Mesenteric fat pad (tissue), 1 donor: ENCODE data around the gene TMEM163. TPM values are rescaled to one million over a fixed set of nuclear protein-coding genes. Genes with fewer than 3 reads are reported as not detected.
"Not testable (repeated sequence)": the region's sequence is repeated elsewhere in the genome, so short reads cannot be mapped to it uniquely, and the experiment has no call there.

Experiments used
- DNase-seq: peaks from one replicate; pipeline ENCODE4 v3.0.0-alpha.2; 2020; ENCODE audit warnings: low spot score
- total RNA-seq: library from RNA; stranded (reverse); fragmentation: NEBNext Ultra II Directional; extraction: Animal tissue kit (Norgen Biotek cat#: 25700); gene quantifications from one replicate; pipeline ENCODE4 v1.2.1, GENCODE V29; 2021
- donor health status: DM: yes; HTN: yes; CAD: no.

TMEM163 gene
- total RNA-seq, 1 donor from 2014 or later = 1.9 TPM

DNA sequence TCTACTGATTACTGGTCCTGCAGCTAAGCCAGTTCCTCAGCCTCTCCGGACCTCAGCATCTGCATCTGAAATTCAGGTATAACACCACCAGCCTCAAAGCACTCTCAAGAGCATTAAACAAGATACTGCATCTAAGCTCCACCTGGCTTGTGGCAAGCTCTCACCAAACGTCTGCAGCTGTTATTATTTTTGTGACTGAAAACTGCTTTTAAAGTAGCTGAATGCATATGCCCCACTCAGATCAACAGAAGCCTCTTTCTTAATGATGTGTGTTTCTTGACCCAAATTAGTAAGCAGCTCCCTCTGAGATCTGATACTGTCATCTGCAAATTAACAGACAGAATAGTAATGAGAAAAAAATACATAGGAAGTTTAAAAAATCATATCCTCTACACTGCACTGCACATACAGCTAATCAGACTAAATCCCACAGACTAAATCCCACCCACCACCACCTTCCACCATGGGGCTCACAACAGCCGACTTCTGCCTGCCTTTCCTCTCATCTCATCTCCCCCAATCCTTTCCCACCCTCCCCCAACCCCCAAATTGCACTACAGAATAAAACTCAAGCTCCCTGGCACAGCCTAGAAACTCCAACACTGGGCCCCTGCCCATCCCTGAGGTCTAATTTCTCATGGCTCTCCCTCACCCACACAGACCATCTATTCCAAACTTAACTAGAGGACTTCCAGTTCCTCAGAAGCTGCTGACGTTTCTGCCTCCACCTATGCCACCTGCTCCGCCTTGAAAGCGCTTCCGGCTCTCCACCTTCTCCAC is 52.9 kb downstream of the TMEM163 start:
- DNase-seq = no peak

DNA sequence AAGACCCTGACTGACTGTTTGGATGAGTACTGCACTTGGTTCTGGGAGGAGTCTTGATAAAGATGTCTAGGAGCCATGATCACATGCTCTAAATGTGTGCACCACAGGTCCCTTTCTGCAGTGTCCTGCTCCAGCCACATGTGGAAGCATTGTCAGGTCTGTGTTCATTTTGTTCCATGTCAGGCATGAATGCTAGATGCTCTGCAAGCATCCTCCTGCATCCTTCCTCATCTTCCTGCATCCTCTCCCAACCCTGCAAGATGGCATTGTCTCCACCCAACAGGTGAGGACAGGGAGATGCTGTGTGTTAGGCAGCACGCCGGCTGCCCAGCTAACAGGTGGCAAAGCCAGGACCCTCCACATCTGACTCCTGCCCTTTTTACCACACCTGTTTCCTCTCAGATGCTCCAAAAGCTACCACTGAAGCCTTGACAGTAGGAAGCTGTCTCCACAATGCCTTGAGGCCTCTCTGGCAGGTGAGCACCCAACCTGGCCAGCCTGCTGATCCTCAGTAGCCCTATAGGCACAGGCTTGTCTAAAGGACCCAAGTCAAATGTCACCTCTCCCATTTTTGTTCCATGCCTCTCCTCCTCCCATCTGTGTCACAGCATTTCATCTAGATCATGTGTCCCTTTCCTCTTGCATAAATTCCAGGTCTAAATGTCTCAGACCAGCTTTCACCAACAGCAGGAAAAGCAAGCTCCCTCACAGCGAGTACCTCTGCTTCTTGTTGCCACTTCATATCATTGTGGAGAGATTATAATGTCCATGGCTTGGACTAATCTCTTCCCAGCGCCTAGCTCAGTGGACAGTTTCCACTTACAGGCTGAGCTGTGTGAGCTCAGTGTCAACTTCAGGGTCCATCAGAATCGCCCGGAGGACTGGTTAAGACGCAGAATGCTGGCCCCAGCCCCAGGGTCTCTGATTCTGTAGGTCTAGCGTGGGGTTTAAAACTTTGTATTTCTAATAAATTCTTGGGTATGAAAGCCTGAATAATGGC is 55.0 kb downstream of the TMEM163 start:
- DNase-seq = peak; percentile 62

DNA sequence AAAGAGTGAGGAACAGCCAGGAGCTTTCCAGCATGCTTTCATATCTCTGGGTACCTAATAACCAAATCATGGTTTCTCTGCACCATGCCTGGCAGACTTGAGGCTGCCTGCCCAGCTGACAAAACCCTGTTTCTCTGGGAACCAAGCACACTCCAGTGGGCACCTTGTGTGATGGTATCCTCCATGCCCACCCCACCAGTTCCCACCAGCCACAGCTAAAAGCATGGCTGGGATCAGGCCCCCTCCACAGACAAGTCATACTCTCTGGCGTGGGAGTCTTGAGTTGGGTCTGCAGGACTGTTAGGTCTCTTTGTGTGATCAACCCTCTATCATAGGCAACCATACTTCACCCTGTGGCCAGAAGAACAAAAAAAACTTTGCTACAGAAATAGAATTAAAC is 56.0 kb downstream of the TMEM163 start:
- no peak for DNase-seq

DNA sequence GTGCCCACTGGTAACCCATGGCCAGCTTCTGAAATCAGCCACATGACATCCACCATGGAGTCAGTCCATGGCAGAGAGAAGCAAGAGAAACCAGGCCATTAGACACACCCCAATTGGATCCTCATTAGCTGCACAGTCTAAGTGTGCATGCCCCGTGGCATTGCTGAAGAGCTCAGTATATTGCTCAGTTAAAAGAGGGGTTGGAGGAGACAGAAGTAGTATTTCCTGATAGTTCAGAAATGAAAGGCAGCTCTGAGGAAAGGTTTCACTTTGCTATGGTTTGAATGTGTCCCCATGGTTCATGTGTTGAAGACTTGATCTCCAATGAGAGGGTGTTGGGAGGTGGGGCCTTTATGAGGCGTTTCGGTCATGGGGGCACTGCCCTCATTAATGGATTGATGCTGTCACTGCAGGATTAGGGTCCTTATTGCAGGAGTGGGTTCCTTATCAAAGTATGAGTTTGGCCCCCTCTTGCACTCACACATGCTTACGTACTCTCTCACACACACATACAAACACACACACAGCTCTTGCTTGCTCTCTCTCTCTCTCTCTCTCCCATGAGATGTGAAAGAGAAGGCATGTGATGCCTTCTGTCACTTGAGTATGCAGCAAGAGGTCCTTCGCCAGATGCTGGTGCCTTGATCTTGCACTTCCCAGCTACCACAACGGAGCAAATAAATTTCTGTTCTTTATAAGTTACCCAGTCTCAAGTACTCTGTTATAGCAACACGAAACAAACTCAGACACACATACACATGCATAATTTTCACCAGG is 58.0 kb downstream of the TMEM163 start:
- DNase-seq = no peak

DNA sequence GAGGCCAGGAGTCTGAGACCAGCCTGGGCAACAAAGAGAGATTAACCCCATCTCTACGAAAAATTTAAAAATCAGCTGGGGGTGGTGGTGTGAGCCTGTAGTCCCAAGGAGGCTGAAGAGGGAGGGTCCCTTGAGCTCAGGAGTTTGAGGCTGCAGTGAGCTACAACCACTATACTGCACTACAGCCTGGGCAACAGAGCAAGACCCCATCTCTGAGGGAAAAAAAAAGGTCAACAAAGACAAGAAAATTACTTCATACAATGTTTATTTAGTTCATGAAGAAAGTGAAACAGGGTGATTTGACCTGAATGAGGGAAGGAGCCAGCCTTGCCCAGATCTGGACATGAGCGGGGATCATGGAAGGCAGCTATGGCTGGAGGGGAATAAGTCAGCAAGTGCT is 59.1 kb downstream of the TMEM163 start:
- DNase-seq = no peak

DNA sequence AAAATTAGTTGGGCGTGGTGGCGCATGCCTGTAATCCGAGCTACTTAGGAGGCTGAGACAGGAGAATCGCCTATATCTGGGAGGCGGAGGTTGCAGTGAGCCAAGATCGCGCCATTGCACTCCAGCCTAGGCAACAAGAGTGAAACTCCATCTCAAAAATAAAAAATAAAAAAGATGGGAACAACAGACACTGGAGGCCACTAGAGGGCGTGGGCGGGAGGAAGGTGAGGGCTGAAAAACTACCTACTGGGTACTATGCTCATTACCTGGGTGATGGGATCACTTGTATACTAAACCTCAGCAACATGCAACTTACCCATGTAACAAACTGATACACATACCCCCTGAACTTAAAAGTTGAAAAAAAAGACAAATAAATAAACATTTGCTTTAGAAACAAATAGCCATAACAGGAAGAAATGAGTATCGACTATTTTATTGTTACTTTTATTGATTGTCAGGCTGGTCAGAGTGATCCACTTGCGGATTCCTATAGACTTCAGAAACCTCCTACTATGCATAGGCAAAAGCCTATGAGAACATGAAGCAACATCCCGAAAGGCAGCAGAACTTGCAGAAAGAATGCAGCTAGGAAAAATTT is 61.0 kb downstream of the TMEM163 start:
- DNase-seq = no peak

DNA sequence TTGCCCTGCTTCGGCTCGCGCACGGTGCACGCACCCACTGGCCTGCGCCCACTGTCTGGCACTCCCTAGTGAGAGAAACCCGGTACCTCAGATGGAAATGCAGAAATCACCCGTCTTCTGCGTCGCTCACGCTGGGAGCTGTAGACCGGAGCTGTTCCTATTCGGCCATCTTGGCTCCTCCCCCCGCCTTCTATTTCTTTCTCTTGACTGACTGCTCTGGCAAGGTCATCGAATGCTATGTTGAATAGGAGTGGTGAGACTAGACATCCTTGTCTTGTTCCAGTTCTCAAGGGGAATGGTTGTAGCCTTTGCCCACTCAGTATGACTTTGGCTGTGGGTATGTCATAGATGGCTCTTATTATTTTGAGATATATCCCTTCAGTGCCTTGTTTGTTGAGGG is 62.4 kb downstream of the TMEM163 start:
- DNase-seq = not testable (repeated sequence)

DNA sequence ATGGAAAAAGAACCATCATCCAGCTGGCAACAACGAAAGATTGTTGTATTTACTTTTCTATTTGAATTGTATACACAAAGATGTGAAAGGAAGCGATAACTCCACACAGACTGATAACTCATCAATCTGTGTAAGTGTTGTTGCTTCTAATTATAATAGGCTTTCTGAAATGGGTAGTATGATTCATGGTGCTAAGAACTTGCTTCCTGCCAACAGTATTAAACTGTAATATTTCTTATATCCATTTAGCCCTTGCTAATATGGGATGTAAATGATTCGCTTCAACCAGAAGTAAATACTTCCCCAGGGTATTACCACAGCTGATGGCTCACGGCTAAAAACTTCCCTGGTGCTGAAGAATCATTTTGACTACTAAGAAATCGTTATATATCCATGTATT is 70.2 kb downstream of the TMEM163 start:
- DNase-seq = no peak

DNA sequence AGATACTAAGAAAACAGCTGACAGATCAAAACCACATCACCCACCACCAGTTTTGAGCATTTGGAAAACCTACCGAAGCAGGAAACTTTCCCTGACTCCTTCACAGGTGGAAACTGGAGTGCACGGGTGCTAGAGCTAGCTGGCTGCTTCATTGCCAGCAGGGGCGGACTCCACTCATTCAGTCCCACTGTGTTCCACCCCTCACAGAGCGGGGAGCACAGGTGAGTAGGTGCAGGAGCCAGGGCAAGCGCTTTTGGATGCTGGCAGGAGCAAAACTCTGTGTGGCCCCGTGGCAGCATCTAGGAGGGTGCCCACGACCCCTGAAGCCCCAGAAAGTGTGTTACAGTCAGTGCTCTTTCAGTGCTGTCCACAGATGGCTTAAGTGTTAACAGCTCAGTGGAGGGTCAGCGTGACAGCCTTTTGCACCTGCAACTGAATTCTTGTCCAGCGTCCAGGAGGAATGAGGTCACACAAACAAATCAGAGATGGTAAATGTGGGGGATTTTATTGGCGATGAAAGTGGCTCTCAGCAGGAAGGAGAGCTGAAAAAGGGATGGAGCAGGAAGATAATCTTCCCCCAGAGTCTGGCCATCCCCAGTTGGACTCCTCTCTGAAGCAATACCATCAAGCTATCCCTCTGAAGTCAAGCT is 71.1 kb downstream of the TMEM163 start:
- DNase-seq = no peak

DNA sequence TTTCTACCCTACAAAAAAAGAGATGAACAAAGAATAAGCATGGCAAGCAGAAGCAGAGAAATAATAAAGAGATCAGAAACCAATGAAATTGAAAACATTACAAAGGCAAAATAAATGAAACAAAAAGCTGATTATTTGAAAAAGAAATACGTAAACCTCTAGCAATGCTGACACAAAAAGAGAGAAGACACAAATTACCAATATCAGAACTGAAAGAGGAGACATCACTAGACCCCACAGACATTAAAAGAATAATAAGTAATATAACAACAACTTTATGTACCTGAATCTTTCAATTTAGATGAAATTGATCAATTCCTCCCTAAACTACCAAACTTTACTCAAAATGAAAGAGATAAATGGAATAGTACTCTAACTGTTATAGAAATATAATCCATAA is 75.9 kb downstream of the TMEM163 start:
- DNase-seq = no peak

DNA sequence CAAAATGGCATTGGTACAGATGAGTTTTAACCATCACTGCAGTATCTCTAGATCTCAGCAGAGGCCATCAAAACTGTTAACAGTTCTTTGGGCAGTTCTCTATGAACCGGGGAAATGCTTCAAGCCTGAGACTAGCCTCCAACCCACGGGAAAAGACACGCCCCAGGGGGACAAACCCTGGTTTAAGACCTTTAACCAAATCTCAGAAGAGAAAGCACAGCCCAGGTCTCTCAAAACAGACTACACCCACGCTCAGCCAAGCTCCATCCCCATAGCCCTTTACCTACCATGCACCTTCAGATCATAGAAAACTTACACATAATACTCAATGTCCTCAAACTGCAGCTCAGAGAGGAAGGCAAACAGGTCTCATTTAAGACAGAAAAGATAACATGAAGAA is 78.3 kb downstream of the TMEM163 start:
- DNase-seq = no peak

DNA sequence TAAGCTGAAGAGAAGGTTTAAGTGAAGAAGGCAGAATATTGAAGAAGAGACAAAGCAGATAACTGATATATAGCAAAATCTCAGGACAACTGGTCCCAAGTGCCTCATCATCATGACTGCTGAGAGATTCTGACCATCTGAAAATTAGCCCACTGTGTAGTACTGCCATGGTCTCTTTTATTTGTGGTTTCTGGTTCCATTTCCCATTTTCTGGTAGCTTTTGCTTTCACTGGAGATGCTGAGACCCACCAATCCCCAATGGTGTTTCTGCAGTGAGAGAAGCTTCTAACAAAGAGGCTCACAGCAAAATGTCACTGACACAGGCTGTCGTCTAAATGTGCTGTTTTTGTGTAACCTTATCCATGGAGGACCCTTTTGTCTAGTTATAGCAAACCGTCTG is 79.5 kb downstream of the TMEM163 start:
- no peak for DNase-seq

DNA sequence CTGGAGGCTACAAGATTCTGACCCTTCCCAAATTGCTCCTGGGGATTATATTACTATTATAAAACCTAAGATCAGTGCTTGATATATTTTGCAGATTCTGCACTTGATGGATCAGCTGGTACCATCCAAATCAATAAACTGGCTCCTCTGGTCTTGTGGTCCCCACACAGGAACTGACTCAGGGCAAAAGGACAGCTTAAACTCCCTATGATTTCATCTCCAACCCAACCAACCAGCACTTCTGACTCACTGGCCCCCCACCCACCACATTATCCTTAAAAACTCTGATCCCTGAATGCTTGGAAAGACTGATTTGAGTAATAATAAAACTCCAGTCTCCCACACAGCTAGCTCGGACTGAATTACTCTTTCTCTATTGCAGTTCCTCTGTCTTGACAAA is 82.1 kb downstream of the TMEM163 start:
- no peak for DNase-seq

DNA sequence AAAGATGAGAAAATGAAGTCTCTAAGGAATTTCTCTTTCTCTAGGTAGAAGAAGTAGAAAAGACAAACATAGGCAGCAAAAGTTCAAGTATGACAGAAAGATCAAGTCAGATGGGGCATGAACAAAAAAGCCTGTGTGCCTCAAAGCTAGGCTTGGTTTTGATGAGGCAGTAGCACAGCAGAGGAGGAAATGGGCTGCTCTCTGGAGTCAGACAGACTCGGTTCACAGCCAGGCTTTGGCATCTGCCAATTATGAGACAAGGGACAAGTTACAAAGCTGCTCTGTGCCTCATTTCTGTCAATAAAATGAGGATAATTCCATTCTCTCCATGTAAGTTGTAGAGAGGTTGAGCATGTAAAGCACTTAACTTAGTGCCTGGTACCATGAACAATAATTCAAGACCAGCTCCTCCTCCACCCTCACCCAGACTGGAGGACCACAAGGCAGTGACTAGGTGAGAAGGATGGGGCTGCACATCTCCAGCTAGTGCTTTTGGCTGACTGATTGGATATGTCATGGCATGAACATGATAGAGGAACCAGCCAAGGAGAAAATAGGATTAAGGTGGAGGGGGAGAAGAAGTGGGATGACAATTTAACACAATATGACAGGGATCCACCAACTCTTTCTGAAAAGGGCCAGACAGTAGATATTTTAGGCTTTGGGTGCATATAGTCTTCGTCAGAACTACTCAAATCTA is 84.6 kb downstream of the TMEM163 start:
- no peak for DNase-seq

DNA sequence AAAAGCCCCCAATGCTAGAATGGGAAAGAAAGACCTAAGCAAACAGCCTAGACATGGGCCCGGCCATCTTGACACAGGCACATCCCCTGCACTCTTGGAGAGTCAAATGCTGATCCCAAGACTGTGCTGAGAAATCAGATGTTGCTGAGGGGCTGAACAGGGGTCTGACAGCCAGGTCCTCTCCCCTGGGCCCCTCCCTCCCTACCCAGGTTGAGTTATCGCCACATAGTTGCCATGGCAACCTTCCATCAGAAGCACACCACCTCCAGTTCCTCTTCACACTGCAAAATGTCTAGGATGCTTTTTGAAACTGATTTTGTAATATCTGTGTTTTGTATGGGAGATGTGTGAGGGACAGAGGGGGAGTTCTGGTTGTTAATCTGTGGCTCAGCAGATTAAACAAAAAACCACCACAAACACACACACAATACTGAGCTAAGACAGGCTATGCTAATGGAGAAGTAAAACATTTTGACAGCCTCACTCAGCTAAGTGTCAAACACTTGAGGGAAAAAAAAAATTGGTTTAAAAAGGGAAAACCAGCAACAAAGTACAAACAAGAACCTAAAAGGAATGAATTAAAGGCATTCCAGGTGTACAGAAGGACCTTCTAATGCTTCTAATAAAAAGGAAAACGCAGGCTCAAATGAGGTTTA is 88.2 kb downstream of the TMEM163 start:
- no peak for DNase-seq

DNA sequence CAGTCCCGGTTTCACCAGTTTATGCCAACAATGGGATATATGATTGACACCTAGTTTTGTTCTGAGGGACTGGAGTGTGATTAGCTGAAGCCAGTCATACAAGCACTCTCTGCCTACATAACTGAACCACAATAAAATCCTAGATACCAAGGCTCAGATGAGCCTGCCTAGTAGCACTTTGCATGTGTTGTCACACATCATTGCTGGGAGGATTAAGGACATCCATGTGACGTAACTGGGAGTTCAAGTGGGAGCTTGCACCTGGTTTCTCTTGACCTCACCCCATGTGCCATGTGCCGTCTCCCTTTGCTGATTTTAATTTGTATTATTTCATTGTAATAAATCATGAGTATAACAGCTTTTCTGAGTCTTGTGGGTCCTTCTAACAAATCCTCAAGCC is 90.3 kb downstream of the TMEM163 start:
- no peak for DNase-seq

DNA sequence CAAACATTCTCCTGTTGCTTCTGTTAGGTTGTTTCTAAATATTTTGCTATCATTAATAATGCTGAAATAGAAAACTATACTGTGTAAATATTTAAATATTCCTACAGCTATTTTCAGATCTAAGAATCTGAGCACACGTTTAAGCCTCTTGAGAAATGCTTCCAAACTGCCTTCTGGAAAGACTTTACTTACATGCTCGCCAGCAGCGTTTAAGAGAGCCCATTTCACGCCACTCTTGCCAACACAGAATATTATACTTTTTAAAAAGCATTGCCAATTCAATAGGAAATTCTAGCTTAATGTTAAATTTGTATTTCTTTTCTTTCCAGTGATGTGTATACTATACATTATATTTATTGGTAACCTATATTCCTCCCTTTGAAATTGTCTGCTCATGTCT is 92.0 kb downstream of the TMEM163 start:
- no peak for DNase-seq

DNA sequence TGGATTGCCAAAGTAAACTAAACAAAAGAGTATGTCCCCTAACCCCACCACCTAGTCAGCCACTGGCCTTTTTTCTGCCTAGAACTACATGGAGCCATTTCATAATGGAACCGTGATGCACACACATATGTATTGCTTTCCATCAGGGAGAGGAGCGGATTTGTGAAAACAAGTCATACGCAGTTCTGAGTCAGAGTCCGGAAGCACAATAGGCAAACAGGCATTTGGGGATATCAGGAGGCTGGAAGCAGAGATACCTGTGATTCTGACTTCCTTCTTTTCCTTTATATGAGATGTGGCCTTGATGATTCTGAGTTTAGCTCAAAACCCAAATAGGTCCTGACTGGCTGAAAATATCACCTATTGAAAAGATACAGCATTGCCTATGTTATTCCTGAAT is 93.5 kb downstream of the TMEM163 start:
- no peak for DNase-seq

DNA sequence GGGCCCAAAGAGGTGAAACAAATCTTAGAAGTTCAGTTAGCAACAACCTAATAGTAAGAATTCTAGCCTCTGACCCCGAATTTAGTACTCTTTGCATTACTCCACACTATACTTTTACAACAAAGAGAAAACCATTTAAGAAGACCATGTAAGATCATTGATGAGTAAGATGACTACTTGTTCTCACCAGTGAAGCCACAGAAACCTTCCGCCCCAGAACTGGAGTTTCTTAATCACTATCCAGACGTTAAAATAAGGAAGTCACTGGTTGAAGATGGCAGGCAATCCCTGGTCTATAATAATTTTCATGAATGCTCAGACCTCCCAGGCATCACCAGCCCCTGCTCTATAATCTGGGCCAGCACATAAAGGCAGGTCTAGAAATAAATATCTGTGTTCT is 95.0 kb downstream of the TMEM163 start:
- DNase-seq = no peak
